HCT116 (cell line): ENCODE results near the gene USH1C. TPM values are rescaled to one million over a fixed set of nuclear protein-coding genes. Genes with fewer than 3 reads are reported as not detected.

Experiments
- ATAC-seq: fragments of 200-7000 bp; cut with Tn5 transposase; 2 replicates; pipeline ENCODE4 v1.9.1; 2020; ENCODE audit warnings: mild to moderate bottlenecking, moderate library complexity
- BruUV-seq: library from RNA; stranded (reverse); fragments of 400-500 nt; replicated peaks from 2 replicates; lab custom pipeline; 2021; lab: Mats Ljungman, UMichigan
- CTCF ChIA-PET: fragments of 300-600 bp; sonication (Branson Sonifier 250); formaldehyde crosslinking; loops from one replicate; lab custom pipeline; 2021; ENCODE audit warnings: antibody characterized with exemption; lab: Charles Lee
- POLR2A ChIA-PET: fragments of 300-600, 350-600 bp; sonication (Branson Sonifier 250); formaldehyde crosslinking; loops from one replicate; lab custom pipeline; 2021; ENCODE audit warnings: antibody characterized with exemption; lab: Charles Lee
- RAD21 ChIA-PET, 2 experiments: fragments of 300-600 bp; sonication (Branson Sonifier 250); formaldehyde crosslinking; loops; one replicate each; lab custom pipeline; 2023; ENCODE audit warnings: low total read pairs in 2 of 2; ENCODE audit not compliant: uncharacterized antibody in 2 of 2, unreplicated experiment in 2 of 2, low non-redundant PET in 1 of 2; lab: Charles Lee
- DNase-seq: peaks from one replicate; pipeline ENCODE4 v3.0.0-alpha.2; 2010; ENCODE audit warnings: low read depth, low spot score
- H2AFZ ChIP-seq: fragments of 200-600 bp; shearing (Covaris generic), sonication (generic); 2 replicates; pipeline ENCODE4 v1.6.1; 2017; ENCODE audit warnings: low read depth, mixed run types, mixed read lengths, antibody characterized with exemption, low read length; ENCODE audit not compliant: poor library complexity, severe bottlenecking
- H3K27ac ChIP-seq: 2 replicates; pipeline ENCODE4 v1.5.1; 2012; ENCODE audit warnings: low read depth, low read length
- H3K27me3 ChIP-seq: fragments of 200-600 bp; sonication (generic); 2 replicates; pipeline ENCODE4 v1.6.1; 2016; ENCODE audit warnings: mixed run types, low read length, mixed read lengths; ENCODE audit not compliant: insufficient read depth
- H3K36me3 ChIP-seq, 2 experiments: fragments of 200-500 bp in 1 of 2; fragments of 200-600 bp in 1 of 2; sonication (Bioruptor generic) in 1 of 2; sonication (generic) in 1 of 2; 2 replicates each; pipeline versions ENCODE4 v1.5.1 to v1.6.1; 2014 to 2016; ENCODE audit warnings: low read length in 2 of 2, inconsistent platforms in 1 of 2, mixed read lengths in 1 of 2, mixed run types in 1 of 2; ENCODE audit not compliant: insufficient read depth in 2 of 2, control insufficient read depth in 1 of 2
- H3K4me1 ChIP-seq, 2 experiments: fragments of 200-600 bp in 1 of 2; sonication (generic) in 1 of 2; 2 replicates each; pipeline versions ENCODE4 v1.5.1 to v1.6.1; 2012 to 2017; ENCODE audit warnings: low read length in 2 of 2, inconsistent platforms in 1 of 2, mild to moderate bottlenecking in 1 of 2, mixed read lengths in 1 of 2, mixed run types in 1 of 2, moderate library complexity in 1 of 2; ENCODE audit not compliant: insufficient read depth in 2 of 2, control insufficient read depth in 1 of 2
- H3K4me2 ChIP-seq: fragments of 200-600 bp; sonication (generic); 2 replicates; pipeline ENCODE4 v1.6.1; 2017; ENCODE audit warnings: mixed run types, low read length, mixed read lengths
- H3K4me3 ChIP-seq, 2 experiments: fragments of 200-600 bp in 1 of 2; sonication (generic) in 1 of 2; replicated peaks in 1 of 2; 2 replicates each; pipeline ENCODE4 v1.5.1; 2011 to 2016; ENCODE audit warnings: low read length in 2 of 2, control low read depth in 1 of 2, low read depth in 1 of 2, mild to moderate bottlenecking in 1 of 2, mixed read lengths in 1 of 2, mixed run types in 1 of 2
- H3K79me2 ChIP-seq: fragments of 200-600 bp; sonication (generic); 2 replicates; pipeline ENCODE4 v1.6.1; 2017; ENCODE audit warnings: mild to moderate bottlenecking, mixed run types, low read length, moderate library complexity, mixed read lengths; ENCODE audit not compliant: insufficient read depth
- H3K9ac ChIP-seq: fragments of 200-600 bp; sonication (generic); 2 replicates; pipeline ENCODE4 v1.6.1; 2016; ENCODE audit warnings: low read length, mixed read lengths
- H3K9me2 ChIP-seq: fragments of 200-600 bp; sonication (generic), shearing (Covaris generic); 2 replicates; pipeline ENCODE4 v1.6.1; 2017; ENCODE audit warnings: mixed run types, mild to moderate bottlenecking, moderate library complexity; ENCODE audit not compliant: insufficient read depth
- H3K9me3 ChIP-seq, 2 experiments: fragments of 200-500 bp in 1 of 2; fragments of 200-600 bp in 1 of 2; sonication (Bioruptor generic) in 1 of 2; sonication (generic) in 1 of 2; 2 replicates each; pipeline ENCODE4 v1.6.1; 2014 to 2017; ENCODE audit warnings: low read length in 2 of 2, mixed read lengths in 2 of 2, inconsistent platforms in 1 of 2, low read depth in 1 of 2, mild to moderate bottlenecking in 1 of 2, mixed run types in 1 of 2, moderate library complexity in 1 of 2; ENCODE audit not compliant: control insufficient read depth in 1 of 2, insufficient read depth in 1 of 2
- H4K20me1 ChIP-seq: fragments of 200-600 bp; sonication (generic), shearing (Covaris generic); 2 replicates; pipeline ENCODE4 v1.6.1; 2017; ENCODE audit warnings: mixed run types, mild to moderate bottlenecking, moderate library complexity; ENCODE audit not compliant: insufficient read depth
- ATF3 ChIP-seq: IDR thresholded peaks from 2 replicates; pipeline ENCODE4 v1.6.1; 2012
- CBX3 ChIP-seq: IDR thresholded peaks from 2 replicates; pipeline ENCODE4 v1.6.1; 2012; ENCODE audit warnings: low read depth
- CTCF ChIP-seq, 3 experiments: fragments of 200-600 bp in 1 of 3; sonication (generic) in 1 of 3; IDR thresholded peaks in 2 of 3; conservative IDR thresholded peaks in 1 of 3; 2 replicates each; pipeline ENCODE4 v1.5.1; 2012 to 2017; ENCODE audit warnings: low read depth in 2 of 3, low read length in 2 of 3, antibody characterized with exemption in 1 of 3, borderline replicate concordance in 1 of 3, control low read depth in 1 of 3, mild to moderate bottlenecking in 1 of 3, mixed read lengths in 1 of 3, mixed run types in 1 of 3, moderate library complexity in 1 of 3; ENCODE audit not compliant: insufficient read depth in 1 of 3
- ELF1 ChIP-seq: IDR thresholded peaks from 2 replicates; pipeline ENCODE4 v1.6.1; 2012; ENCODE audit warnings: low read depth, borderline replicate concordance
- EZH2 ChIP-seq: fragments of 200-600 bp; sonication (generic); IDR thresholded peaks from 2 replicates; pipeline ENCODE4 v1.6.1; 2017; ENCODE audit warnings: antibody characterized with exemption, mixed run types
- FOSL1 ChIP-seq: IDR thresholded peaks from 2 replicates; pipeline ENCODE4 v1.6.1; 2012; ENCODE audit warnings: low read depth
- POLR2A ChIP-seq: IDR thresholded peaks from 2 replicates; pipeline ENCODE4 v1.7.0; 2011; ENCODE audit warnings: borderline replicate concordance; ENCODE audit not compliant: insufficient read depth, insufficient read length; ENCODE audit errors: extremely low read depth
- RAD21 ChIP-seq: IDR thresholded peaks from 2 replicates; pipeline ENCODE4 v1.6.1; 2012; ENCODE audit warnings: low read depth, mild to moderate bottlenecking
- REST ChIP-seq: IDR thresholded peaks from 2 replicates; pipeline ENCODE4 v1.6.1; 2012; ENCODE audit warnings: low read depth
- YY1 ChIP-seq: IDR thresholded peaks from 2 replicates; pipeline ENCODE4 v1.6.1; 2011; ENCODE audit warnings: low read length, low read depth, moderate library complexity, mild to moderate bottlenecking; ENCODE audit not compliant: insufficient replicate concordance; ENCODE audit errors: extremely low read depth
- ZNF274 ChIP-seq: fragments of 200-500 bp; sonication (Bioruptor generic); IDR thresholded peaks from 2 replicates; pipeline ENCODE4 v1.6.1; 2014; ENCODE audit warnings: mild to moderate bottlenecking, low read depth, low read length, inconsistent platforms
- intact Hi-C: fragments of 100-400 bp; cut with micrococcal nuclease; formaldehyde crosslinking; loops from 2 replicates; pipeline ENCODE4 v1.10.0; 2022
- total RNA-seq: library from RNA; stranded (reverse); gene quantifications from one replicate; pipeline ENCODE4 v1.2.1, GENCODE V29; 2021; ENCODE audit not compliant: unreplicated experiment

Gene USH1C
- total RNA-seq, 1 experiment from 2014 or later = 13.4 TPM

DNA sequence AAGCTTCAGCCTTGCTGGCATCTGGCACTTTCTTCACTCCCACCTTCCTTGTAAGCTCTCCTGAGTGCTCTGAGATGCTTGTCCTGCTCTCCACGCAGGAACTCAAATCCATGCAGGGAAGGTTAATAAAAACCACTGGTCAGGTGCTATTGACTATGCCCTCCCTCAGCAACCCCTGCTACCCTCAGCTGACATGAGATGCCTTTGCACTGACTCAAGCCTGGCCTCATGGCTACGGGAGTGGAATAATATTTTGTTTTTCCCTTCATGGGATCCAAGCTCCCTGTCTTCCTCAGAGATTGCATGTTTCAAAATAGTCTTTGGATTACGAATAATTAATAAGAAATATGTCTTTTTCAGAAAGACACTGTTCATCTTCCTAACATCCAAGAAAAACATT lies 35.9 kb downstream of the USH1C start:
- Histone ChIP-seq H3K4me2 (no peak overlapping the region), H3K36me3 (no peaks in the 10 kb centered on the region), H3K4me1 (peaks cover 5 to 12% of the 10 kb centered on the region in 2 experiments; a peak in 3 of 4 replicates), H3K27me3 (no peaks in the 10 kb centered on the region), H3K79me2 (no peaks in the 10 kb centered on the region), H3K9ac (no peak overlapping the region), H3K9me3 (no peaks in the 10 kb centered on the region), H3K9me2 (no peaks in the 10 kb centered on the region), H3K4me3 (no peak overlapping the region), H3K27ac (no peak overlapping the region), H2AFZ (no peak overlapping the region), H4K20me1 (no peaks in the 10 kb centered on the region)
- ChIA-PET RAD21 (no interaction called here), POLR2A (no interaction called here), CTCF (interaction anchor here (1.1 to 1.7 kb wide), 5 partner anchors 11 to 223 kb away, joined by 4 to 8 read pairs (median 6); partner anchors contain the start of gene KCNJ11)
- ATAC-seq (no peak), DNase-seq (no peak)
- intact Hi-C loops = loop anchor here (10.0 kb wide), 1 partner anchor 564 kb away; no protein-coding TSS in a partner anchor
- no TSS peak for BruUV-seq
- TF ChIP-seq ZNF274 (no peak), POLR2A (no peak), YY1 (no peak), RAD21 (no peak), CTCF (IDR thresholded peaks at IDR 0.05 in 2 of 3, conservative IDR thresholded peaks at IDR 0.05 in 1 of 3; ENCODE audit: borderline replicate concordance in 1 of 3, insufficient read depth in 1 of 3, low read depth in 2 of 3, low read length in 2 of 3) (no peak), FOSL1 (no peak), EZH2 (no peak), CBX3 (no peak)

GRCh38 chr11:17507773-17508172 lies 36.4 kb downstream of the USH1C start:
- no peak overlapping the region for H3K4me3 ChIP-seq
- intact Hi-C loops = loop anchor here (10.0 kb wide), 1 partner anchor 563 kb away; no protein-coding TSS in a partner anchor
- no peaks in the 10 kb centered on the region for H3K9me2 ChIP-seq
- CTCF ChIA-PET = interaction anchor here (0.6 to 1.7 kb wide), 7 partner anchors 12 to 223 kb away, joined by 3 to 8 read pairs (median 5); partner anchors contain the start of gene KCNJ11
- no TSS peak for BruUV-seq
- H3K9me3 ChIP-seq = no peaks in the 10 kb centered on the region
- no peaks in the 10 kb centered on the region for H3K79me2 ChIP-seq
- H3K36me3 ChIP-seq = no peaks in the 10 kb centered on the region
- H3K9ac ChIP-seq = no peak overlapping the region
- no peak overlapping the region for H3K4me2 ChIP-seq
- no peaks in the 10 kb centered on the region for H3K27me3 ChIP-seq
- H3K27ac ChIP-seq = no peak overlapping the region
- POLR2A ChIA-PET = no interaction called here
- ATAC-seq = no peak
- H3K4me1 ChIP-seq = peaks cover 5 to 12% of the 10 kb centered on the region in 2 experiments; a peak in 3 of 4 replicates
- H2AFZ ChIP-seq = no peak overlapping the region
- no peaks in the 10 kb centered on the region for H4K20me1 ChIP-seq
- RAD21 ChIA-PET = no interaction called here
- no peak for DNase-seq
- TF ChIP-seq ATF3 (no peak), CTCF (IDR thresholded peaks at IDR 0.05 in 2 of 3, conservative IDR thresholded peaks at IDR 0.05 in 1 of 3; ENCODE audit: borderline replicate concordance in 1 of 3, insufficient read depth in 1 of 3, low read depth in 2 of 3, low read length in 2 of 3) (no peak), REST (no peak), CBX3 (no peak), EZH2 (no peak), ELF1 (no peak)
